AG10803 (cell line): Measurements from ENCODE around the gene PHLDB3.
"Not testable (repeated sequence)": the region's sequence is repeated elsewhere in the genome, so short reads cannot be mapped to it uniquely, and the experiment has no call there.

Source experiments
- DNase-seq: peaks from one replicate; pipeline ENCODE4 v3.0.0; 2010; ENCODE audit warnings: low read depth
- H3K4me3 ChIP-seq: 2 replicates; pipeline ENCODE4 v1.5.1; 2011; ENCODE audit warnings: mild to moderate bottlenecking, low read length, control low read depth
- TF ChIP-seq, protein P1 (sequence below): conservative IDR thresholded peaks from 2 replicates; pipeline ENCODE4 v1.5.1; 2011; ENCODE audit warnings: mild to moderate bottlenecking, low read length, control low read depth, inconsistent platforms

The PHLDB3 gene

DNA sequence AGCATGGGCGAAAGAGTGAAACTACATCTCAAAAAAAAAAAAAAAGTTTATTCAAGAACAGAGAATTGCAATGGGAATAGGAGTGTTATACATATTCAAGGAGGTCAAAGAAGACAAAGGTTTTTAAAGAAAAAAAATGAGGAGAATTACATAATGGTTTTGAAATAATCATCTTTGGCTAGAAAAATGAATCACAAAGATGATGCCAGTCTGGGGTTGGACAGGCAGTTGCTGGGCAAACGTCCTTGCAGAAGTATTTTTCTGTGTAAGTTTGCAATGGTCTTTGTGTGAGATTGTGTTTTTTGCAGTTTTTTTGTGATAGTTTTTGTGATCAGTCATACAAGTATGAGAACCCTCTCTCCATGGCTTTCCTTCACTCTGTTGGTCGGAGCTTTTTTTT lies 62.8 kb downstream of the PHLDB3 start:
- no peak overlapping the region for H3K4me3 ChIP-seq
- TF ChIP-seq, protein P1, sequence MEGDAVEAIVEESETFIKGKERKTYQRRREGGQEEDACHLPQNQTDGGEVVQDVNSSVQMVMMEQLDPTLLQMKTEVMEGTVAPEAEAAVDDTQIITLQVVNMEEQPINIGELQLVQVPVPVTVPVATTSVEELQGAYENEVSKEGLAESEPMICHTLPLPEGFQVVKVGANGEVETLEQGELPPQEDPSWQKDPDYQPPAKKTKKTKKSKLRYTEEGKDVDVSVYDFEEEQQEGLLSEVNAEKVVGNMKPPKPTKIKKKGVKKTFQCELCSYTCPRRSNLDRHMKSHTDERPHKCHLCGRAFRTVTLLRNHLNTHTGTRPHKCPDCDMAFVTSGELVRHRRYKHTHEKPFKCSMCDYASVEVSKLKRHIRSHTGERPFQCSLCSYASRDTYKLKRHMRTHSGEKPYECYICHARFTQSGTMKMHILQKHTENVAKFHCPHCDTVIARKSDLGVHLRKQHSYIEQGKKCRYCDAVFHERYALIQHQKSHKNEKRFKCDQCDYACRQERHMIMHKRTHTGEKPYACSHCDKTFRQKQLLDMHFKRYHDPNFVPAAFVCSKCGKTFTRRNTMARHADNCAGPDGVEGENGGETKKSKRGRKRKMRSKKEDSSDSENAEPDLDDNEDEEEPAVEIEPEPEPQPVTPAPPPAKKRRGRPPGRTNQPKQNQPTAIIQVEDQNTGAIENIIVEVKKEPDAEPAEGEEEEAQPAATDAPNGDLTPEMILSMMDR, result no peak
- DNase-seq, result no peak

DNA sequence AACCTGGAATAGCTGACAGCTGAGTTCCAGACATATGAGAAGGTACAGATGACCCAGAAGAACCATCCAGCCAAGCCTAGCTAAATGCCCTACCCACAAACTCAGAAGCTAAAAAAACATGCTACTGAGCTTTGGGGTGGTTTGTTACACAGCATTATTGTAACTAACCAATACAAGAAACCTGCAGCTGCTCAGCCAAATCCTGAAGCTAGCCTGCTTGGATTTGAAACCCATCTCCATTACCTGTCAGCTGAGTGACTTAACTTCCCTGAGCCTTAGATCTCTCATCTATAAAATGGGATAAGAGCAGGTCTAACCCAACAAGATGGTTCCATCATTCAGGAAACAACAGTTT lies 64.9 kb downstream of the PHLDB3 start:
- H3K4me3 ChIP-seq, result no peak overlapping the region
- DNase-seq, result no peak
- TF ChIP-seq, protein P1, result no peak

DNA sequence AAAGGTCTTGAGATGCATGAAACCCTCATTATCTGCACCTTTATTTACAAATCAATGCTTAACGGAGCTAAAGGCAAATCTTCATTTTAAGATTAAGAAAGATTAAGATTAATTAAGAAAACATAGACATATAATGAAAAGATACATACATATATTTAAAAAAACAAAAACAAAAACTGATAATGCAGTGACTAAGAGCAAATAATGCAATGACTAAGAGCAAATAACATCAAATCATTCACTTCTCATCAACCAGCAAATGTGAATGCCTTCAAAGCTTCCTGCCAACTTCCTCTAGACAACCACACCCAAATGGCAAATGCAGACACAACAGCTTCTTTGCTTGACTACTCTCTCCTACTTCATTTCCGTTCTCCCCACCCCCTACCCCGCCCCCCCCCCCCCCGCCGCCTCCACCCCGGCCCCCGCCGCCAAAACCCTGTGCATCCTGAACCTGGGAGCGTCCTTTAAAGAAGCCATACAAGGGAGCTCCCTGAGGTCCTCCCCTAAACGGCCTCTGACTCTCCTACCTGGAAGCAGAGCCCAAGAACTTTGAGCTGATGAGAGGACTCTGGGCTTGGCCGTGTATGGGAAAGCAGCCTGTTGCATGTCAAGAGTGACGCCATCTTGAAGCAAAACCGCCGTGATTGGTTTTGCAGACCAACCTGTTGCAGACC lies 65.4 kb downstream of the PHLDB3 start:
- TF ChIP-seq, protein P1, result no peak
- no peak overlapping the region for H3K4me3 ChIP-seq
- DNase-seq, result peak; percentile 91

DNA sequence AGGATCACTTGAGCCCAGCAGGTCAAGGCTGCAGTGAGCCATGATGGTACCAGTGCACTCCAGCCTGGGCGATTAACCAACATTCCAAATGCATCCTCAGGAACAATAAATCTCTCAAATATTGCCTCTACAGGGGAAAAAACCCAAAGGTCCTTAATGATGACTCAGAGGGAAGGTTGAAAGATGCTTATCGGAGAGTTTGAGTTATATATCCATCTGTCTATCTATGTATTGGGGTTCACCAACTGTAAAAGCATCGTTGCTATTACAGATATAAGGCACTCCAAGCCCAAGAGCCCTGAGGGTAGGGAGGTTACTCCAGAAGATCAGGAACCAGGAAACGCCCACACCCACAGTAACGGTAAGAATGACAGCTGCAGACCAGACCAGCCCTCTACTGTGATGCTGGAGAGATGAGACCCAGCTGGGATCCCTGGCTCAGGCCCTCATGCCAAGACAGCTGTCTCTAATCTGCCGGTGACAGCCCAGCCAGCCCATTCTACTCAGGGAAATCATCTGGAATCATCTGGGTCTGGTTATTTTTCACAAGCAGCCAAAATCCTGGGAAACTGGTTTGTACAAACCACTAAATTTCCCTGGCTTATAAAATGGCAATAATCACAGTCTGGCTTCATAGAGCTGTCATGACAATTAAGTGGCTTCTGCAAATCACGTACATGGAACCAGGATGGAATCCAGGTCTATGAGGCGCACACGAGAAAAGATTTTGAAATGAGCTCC lies 66.1 kb downstream of the PHLDB3 start:
- no peak overlapping the region for H3K4me3 ChIP-seq
- DNase-seq, result peak; percentile 99

DNA sequence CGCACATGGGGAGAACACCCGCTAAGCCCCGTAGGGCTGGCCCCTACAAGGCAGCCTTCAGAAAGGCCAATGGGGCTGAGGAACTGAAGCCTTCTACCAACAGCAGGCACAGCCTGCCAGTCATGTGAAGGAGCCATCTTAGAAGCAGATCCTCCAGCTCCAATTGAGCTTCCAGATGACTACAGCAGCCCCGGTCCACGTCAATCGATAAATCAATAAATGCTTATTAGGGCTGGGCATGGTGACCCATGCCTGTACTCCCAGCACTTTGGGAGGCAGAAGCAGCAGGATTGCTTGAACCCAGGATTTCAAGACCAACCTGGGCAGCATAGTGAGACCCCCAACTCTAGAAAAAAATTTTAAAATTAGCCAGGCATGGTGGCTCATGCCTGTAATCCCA lies 66.8 kb downstream of the PHLDB3 start:
- no peak overlapping the region for H3K4me3 ChIP-seq
- DNase-seq, result no peak
- TF ChIP-seq, protein P1, result no peak

More for the DNA sequence above, 66.1 kb downstream of the PHLDB3 start:
- TF ChIP-seq, protein P1, result no peak

DNA sequence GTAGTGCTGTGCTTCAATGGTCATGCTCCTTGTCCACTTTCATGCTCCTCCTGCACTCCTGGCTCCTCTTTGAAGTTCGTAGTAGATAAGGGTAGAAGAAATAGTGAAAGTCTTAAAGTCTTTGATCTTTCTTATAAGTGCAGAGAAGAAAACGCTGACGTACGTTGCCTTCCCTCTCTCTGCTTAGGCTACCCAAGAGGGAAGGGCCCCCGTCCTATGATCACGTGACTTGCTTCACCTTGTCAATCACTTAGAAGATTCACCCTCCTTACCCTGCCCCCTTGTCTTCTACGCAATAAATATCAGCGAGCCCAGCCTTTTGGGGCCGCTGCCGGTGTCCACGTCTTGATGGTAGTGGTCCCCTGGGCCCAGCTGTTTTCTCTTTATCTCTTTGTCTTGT lies 67.3 kb downstream of the PHLDB3 start:
- not testable (repeated sequence) for DNase-seq, H3K4me3 ChIP-seq

DNA sequence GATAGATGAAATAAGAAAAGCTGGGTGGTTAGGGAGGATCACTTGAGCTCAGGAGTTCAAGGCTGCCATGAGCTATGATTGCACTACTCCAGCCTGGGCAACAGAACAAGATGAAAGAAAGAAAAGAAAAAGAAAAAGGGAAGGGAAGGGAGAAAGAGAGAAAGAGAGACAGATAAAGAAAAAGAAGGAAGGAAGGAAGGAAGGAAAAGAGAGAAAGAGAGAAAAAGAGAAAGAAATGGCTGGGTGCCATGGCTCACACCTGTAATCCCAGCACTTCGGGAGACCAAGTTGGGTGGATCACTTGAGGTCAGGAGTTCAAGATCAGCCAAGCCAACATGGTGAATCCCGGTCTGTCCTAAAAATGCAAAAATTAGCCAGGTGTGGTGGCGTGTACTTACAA lies 68.8 kb downstream of the PHLDB3 start:
- H3K4me3 ChIP-seq, result no peak overlapping the region
- TF ChIP-seq, protein P1, result no peak
- DNase-seq, result no peak
